ENCODE results near the gene SLFNL1.

SLFNL1 gene

DNA sequence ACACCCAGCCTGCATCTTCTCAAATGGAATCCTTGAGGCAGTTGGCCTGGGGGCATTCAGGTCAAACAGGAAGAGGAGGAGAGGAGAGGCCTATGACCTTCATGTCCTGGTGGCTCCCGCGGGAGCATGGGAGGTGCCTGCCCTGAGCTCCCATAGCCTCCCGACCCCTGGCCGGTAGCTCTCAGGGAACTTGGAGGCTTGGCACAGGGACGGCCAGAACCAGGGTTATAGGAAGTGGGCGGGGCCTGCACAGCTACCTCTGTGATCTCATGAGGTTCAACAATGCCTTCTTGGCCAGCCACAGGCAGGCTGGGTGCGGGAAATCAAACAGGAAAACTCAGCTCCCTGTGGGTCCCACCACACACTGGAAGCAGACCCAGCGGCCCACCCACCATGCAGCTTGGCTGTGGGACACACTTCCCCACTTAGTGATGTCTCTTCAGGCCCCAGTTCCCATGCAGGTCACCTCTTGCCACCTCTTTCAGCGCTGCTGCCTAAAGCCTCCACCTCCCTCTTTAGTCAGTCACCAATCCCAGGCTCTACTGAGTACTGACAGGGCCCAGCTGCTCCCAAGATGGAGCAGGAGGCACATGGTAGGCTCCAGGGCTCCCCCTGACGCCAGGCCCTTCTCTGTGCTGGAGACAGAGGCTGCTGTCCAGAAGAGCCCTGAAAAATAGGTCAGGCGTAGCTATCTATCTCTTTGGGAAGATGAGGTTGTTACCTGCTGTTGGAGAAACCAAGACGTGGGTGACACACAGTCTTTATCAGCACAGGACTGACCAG lies at the start of gene SLFNL1:
SLFNL1 (minus strand) TSS at position 200 of the 783 bp plus-strand sequence. CDS start 1,065 bp downstream, outside the sequence.
- no peak for DNase-seq

DNA sequence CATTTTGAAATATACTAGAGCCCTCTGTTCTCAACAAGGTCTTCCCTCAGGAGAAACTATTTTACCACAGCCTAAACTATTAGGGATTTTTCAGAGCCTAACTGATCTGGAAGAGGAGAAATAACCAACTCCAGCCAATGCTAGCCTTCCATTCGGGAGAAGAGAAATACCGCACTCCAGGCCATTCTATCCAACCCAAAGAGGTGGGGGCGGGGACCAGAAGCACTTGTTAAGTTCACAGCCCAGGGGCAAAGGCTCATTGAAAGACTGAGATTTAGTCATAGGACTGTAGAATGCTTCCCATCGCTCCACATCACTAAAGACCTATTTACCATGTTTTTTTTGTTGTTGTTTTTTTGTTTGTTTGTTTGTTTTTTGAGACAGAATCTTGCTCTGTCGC lies 35.4 kb upstream of the SLFNL1 start:
- no peak for DNase-seq

- DNase-seq: no peak
Measured at GRCh38 chr1:41053316-41053715, 31.8 kb upstream of the SLFNL1 start.

DNA sequence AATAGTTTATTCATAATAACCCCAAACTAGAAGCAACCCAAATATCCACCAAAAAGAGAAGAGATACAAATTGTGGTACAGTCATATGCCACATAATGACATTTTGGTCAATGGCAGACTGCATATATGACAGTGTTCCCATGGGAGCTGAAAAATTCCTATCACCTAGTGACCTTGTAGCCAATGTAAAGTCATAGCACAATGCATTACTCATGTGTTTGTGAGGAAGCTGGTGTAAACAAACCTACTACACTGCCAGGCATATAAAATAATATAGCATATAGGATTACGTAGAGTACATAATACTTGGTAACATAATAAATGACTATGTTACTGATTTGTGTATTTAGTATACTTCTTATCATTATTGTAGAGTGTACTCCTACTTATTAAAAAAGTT lies 29.5 kb upstream of the SLFNL1 start:
- no peak for DNase-seq

DNA sequence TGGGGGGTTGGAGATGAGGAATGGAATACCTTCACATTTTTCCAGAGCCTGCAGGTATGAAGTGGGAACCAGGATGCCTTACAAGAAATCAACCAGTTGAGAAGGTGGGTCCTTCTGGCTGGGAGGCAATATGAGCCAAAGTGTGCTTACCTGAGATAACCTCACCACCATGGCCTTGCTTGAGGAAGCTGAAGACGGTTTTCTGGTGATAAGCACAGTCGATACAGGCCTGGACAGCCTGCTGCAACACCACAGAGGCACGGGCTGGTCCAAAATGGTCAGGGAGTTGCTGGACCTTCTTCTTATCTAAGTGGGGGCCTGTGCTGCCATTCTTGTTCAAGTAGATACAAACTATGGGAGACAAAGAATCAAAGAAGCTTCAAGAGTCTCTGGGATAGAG lies 27.0 kb upstream of the SLFNL1 start:
- no peak for DNase-seq

DNA sequence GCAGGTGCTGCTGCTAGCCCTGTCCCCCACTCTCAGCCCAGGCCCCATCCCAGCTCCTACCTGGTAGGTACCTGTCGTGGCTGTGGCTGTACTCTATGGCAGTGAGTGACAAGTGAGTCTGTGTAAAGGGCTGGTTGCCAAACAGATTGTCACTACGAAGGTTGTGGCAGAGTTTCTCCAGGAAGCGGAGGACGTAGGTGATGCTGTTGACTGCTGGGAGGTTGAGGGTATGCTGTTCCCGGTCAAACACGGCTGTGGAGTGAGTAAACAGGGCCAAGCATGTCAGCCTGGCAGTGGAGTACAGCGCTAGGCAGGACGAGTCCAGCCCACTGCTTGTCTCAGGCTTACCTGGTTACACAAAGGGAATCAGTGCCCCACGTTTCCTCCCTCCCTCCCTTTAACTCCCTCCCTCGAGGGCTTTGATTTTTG lies 24.8 kb upstream of the SLFNL1 start:
- no peak for DNase-seq

GRCh38 chr1:41045740-41046139 lies 24.2 kb upstream of the SLFNL1 start:
- no peak for DNase-seq

GRCh38 chr1:41044187-41044586 lies 22.7 kb upstream of the SLFNL1 start:
- no peak for DNase-seq

DNA sequence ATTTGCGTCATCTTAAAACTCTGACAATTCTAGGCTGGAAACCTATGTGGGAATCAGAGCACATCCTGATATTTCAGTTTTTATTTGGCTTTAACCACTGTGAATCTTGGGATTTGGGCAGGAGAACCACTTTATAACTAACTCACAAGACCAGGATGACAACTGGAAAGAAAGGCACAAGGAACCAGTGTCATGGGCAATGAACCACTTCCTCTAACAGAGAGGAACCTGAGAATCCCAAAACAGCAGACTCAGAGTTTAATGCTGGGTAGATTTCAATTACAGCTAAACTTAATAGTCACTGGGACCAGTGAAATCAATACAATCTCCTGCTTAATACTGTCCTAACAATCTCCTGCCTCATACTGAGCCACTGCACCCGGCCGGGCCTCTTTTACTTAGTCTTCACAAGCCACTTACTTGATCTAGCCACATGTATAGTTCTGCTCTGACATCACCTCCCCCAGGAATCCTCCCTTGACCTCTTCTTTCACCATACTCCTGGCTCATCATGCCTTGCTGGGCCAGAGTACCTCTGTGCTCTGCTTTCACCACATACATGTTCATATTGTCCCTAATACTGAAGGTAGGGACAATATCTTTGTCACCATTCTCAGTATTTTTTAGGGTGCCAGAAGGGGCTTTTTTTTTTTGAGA lies 20.2 kb upstream of the SLFNL1 start:
- no peak for DNase-seq

GRCh38 chr1:41038110-41038509 lies 16.6 kb upstream of the SLFNL1 start:
- no peak for DNase-seq

GRCh38 chr1:41037116-41037903 lies 15.8 kb upstream of the SLFNL1 start:
- no peak for DNase-seq

DNA sequence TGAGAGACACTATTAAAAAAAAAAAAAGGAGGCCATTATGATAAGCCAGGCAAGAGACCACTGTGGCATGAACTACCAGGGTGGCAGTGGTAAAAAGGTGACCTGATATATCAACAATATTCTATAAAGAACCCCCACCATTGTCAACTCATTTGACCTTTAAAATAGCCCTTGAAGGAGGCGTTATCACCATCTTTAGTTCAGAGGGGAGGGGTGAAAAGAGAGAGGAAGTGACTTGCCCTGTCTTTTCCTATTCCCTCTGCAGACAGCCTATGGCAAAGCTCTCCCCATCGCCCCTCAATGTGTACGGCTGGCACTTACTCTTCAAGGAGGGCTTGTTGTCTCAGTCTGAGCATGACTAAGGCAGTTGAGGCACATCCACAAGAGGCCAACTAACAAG lies 11.7 kb upstream of the SLFNL1 start:
- DNase-seq: no peak

GRCh38 chr1:41032147-41032546 lies 10.6 kb upstream of the SLFNL1 start:
- DNase-seq: no peak

DNA sequence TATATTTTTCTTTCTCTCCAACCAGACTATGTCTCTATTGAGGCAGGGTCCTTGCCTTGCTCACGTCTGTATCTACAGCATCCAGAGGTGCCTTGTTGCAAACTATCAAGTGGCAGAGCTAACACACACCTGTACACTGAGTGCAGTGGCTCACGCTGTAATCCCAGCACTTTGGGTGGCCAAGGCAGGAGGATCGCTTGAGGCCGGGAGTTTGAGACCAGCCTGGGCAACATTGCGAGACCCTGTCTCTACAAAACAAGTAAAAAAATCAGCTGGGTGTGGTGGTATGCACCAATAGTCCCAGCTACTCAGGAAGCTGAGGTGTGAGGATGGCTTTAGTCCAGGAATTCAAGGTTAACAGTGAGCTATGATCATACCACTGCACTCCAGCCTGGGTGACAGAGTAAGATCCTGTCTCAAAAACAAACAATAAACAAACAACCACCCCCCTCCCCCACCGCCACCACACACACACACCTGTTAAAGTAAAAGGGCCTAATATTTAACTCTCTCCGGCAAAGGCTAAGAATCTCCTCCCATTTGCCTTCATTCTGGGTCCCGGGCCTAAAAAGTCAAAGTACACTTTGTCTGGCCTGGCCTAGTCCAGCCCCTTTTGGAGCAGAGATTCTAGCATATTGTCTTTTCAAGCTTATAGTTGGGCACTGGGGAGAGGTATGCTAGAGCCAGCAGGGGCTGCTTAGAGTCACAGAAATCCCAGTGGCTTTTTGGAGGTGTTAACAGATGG lies 9.5 kb upstream of the SLFNL1 start:
- DNase-seq: no peak

DNA sequence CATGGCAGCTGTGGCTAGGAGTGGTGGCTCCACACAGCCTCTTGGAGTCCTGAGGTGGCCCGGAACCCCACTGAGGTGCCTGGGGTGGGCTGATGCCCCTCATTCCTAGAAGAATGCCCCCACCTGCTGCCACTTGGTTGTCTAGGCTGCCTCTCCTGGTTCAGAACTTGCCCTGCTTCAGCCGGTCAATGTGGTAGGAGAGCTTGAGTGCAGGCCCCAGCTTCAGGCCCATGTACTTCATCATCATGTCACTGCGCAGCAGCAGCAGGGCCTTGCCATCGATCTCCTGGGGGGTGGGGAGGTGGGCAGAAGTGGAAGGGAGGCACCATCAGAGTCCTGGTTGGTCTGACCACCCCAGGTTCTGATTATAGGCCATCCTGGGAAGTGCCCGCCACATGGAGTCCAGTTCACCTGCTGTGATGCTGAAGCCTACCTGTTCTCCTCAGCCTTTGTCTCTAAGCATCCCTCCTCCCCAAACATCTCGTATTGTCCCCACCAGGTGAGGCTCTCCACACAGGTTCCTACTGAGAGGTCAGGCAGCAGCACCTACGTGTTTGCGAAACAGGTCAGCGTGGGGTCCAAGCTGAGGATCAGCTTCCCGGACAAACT lies 6.6 kb upstream of the SLFNL1 start:
- no peak for DNase-seq

- DNase-seq: no peak
Measured at GRCh38 chr1:41025979-41026819, 4.7 kb upstream of the SLFNL1 start.

- no peak for DNase-seq
Measured at GRCh38 chr1:41024953-41025352, 3.4 kb upstream of the SLFNL1 start.

DNA sequence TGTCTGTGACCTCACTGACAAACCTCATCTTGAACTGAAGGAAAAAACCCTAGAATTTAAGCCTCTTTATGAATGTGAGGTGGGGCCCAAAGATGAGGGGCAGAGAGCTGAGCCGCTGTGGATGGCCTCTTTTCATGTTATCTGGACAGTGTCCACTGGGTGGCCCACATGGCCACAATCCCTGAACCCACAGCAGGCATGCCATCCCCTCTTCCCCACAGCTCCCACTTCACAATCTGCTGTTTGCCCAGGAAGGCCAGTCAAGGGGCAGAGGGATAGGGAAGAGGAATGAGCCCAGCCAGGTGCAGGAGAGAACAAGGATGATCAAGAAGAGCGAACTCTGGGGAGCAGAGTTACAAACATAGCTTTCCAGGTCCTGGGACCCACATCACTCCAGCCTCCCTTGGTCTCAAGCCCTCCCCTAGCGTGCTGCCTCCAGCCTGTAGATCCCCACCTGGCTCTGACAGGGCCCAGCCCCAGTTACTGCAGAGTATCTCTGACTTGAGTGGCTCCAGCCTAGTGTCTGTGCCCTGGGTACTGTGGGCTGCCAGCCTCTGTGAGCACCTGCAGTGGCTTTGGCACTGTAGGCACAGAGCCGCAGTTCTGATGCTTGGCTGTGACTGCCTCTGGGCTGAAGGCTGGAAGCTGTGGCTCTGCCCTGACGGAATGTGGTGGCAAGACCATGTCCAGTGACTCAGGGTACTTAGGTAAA lies 1.9 kb upstream of the SLFNL1 start:
- no peak for DNase-seq

DNA sequence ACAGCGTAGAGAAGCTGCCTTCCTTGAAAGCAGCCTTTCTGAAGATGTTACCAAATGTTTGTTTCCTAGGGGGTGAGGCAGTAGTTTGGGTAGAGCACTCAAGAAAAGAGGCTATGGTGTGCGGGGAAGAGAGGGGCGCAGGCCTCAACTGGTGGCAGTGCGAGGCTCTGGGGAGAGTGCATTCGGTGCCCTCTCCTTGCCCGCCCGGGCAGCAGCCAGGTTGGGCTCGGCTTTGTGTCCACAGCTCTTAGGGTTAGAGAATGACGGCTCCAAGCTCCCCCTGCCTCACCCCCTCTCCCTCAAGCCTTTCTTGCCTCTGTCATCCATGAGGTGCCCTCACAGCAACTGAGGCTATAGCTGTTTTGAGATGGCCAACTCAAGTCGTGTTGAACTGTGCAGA lies 899 bp upstream of the SLFNL1 start:
- DNase-seq: no peak

DNA sequence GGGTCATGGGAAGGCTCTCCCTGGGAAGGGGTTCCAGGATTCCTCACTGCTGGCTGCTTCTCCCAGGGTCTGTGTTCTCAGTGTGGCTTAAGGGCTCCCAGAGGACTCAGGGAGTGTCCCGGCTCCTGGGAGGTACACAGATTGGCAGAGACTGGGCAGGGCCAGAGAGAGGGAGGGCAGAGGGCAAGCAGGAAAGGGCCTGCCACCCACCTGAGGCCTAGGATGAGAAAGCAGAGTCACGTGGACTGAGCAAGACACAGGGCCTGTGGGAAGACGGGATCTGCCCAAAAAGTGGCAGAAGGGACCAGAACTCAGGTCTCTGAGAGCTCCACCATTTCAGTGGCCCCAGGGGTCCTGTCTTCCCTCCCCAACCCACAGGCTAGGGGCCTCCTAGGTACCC lies 871 bp downstream of the SLFNL1 start:
- DNase-seq: no peak

DNA sequence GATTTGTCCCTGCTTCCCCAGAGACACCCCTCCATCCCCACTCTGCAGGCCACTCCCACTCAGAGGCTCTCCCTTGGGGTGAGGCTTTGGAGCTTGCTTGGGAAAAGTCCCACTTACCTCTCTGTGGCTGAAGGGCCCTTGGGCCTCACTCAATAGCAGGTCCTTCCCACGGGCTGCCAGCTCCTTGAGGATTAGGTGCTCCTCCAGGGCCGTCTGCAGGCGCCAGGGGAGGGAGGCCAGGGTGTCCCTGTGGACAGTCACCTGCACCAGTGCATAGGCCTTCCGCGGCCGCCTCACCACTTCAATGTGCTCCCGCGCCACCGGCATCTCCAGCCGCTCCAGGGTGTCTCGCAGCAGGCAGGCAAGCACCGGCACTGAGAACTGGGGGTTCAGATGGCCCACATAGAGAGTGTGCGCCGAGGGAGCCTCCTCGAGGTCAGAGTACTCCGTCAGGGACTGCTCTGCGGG lies 1.4 kb downstream of the SLFNL1 start:
- no peak for DNase-seq

All from stimulated activated naive CD4-positive, alpha-beta T cell (primary cell).